SK-N-DZ (cell line): ENCODE results near the gene EEFSEC.

Experiments
- DNase-seq: peaks from one replicate; pipeline ENCODE4 v3.0.0-alpha.2; 2015; ENCODE audit warnings: low spot score

The EEFSEC gene

GRCh38 chr3:128349963-128350599, 196.8 kb downstream of the EEFSEC start:
- DNase-seq, result no peak

GRCh38 chr3:128351546-128351945, 198.3 kb downstream of the EEFSEC start:
- DNase-seq, result no peak

GRCh38 chr3:128352326-128352725, 199.0 kb downstream of the EEFSEC start:
- DNase-seq, result no peak

GRCh38 chr3:128353361-128353965, 200.2 kb downstream of the EEFSEC start:
- DNase-seq, result no peak

GRCh38 chr3:128353991-128354687, 200.9 kb downstream of the EEFSEC start:
- no peak for DNase-seq

- no peak for DNase-seq
These were observed 201.7 kb downstream of the EEFSEC start for GRCh38 chr3:128354788-128355542.

GRCh38 chr3:128355543-128355919, 202.2 kb downstream of the EEFSEC start:
- no peak for DNase-seq

GRCh38 chr3:128356822-128357221, 203.5 kb downstream of the EEFSEC start:
- no peak for DNase-seq

- no peak for DNase-seq
These were observed 204.3 kb downstream of the EEFSEC start for GRCh38 chr3:128357538-128357937.

GRCh38 chr3:128358156-128358895, 205.0 kb downstream of the EEFSEC start:
- DNase-seq, result no peak

GRCh38 chr3:128359060-128359664, 205.9 kb downstream of the EEFSEC start:
- DNase-seq, result no peak

- DNase-seq, result no peak
These were observed 206.8 kb downstream of the EEFSEC start for GRCh38 chr3:128359846-128360642.

- DNase-seq, result no peak
These were observed 207.5 kb downstream of the EEFSEC start for GRCh38 chr3:128360705-128361271.

- no peak for DNase-seq
These were observed 209.0 kb downstream of the EEFSEC start for GRCh38 chr3:128362026-128362965.

GRCh38 chr3:128364291-128364690, 211.0 kb downstream of the EEFSEC start:
- DNase-seq, result no peak

GRCh38 chr3:128364808-128365360, 211.6 kb downstream of the EEFSEC start:
- DNase-seq, result no peak

- DNase-seq, result no peak
These were observed 212.9 kb downstream of the EEFSEC start for GRCh38 chr3:128366136-128366535.

GRCh38 chr3:128366652-128367051, 213.4 kb downstream of the EEFSEC start:
- DNase-seq, result no peak
